K562 (cell line): ENCODE data around the gene GPR3. TPM values are rescaled to one million over a fixed set of nuclear protein-coding genes. Genes with fewer than 3 reads are reported as not detected.

Experiments used
- ATAC-seq: fragments of 200-7000 bp; cut with Tn5 transposase; 3 replicates; pipeline ENCODE4 v1.9.1; 2020; ENCODE audit warnings: moderate library complexity
- BruUV-seq: library from RNA; stranded (reverse); fragments of 400-500 nt; replicated peaks from 2 replicates; lab custom pipeline; 2021; lab: Mats Ljungman, UMichigan
- CTCF ChIA-PET: fragments of 300-600 bp; formaldehyde crosslinking; extraction: SDS; loops from one replicate; lab custom pipeline; 2021; ENCODE audit warnings: low intra/inter-chr PET ratio; lab: Yijun Ruan, JAX
- POLR2A ChIA-PET: fragments of 300-600, 350-650 bp; sonication (Branson Sonifier 250); formaldehyde crosslinking; extraction: SDS; loops from one replicate; lab custom pipeline; 2021; ENCODE audit warnings: antibody characterized with exemption, inconsistent platforms; lab: Yijun Ruan, JAX
- DNase-seq, 4 experiments: peaks; one replicate each; pipeline versions ENCODE4 v3.0.0 to v3.0.0-alpha.2; 2011 to 2018; ENCODE audit warnings: low spot score in 3 of 4, mixed read lengths in 3 of 4; ENCODE audit errors: extremely low read depth in 1 of 4
- FAIRE-seq: peaks from 2 replicates; lab custom pipeline; 2011; peaks lifted over from hg19 to GRCh38; lab: Jason Lieb, UNC
- H2AFZ ChIP-seq: 2 replicates; pipeline ENCODE4 v1.6.0; 2011; ENCODE audit warnings: low read depth, low read length, control low read depth, inconsistent platforms
- H3K27ac ChIP-seq: fragments of 200-600 bp; 3 replicates; pipeline ENCODE4 v1.8.0; 2011; ENCODE audit warnings: low read depth, mild to moderate bottlenecking, control low read depth, inconsistent platforms, low read length, moderate library complexity, mixed read lengths; ENCODE audit errors: extremely low read depth
- H3K27me3 ChIP-seq, 2 experiments: fragments of 300-600 bp in 1 of 2; 2 replicates in 1 of 2; 3 replicates in 1 of 2; pipeline versions ENCODE4 v1.6.0 to v1.8.0; 2011; ENCODE audit warnings: inconsistent platforms in 2 of 2, low read length in 2 of 2, mild to moderate bottlenecking in 1 of 2, mixed read lengths in 1 of 2, moderate library complexity in 1 of 2; ENCODE audit not compliant: control insufficient read depth in 2 of 2, insufficient read depth in 2 of 2
- H3K36me3 ChIP-seq: fragments of 300-600 bp; 3 replicates; pipeline ENCODE4 v1.8.0; 2011; ENCODE audit warnings: mild to moderate bottlenecking, low read length, inconsistent platforms; ENCODE audit not compliant: control insufficient read depth, insufficient read depth
- H3K4me1 ChIP-seq, 2 experiments: fragments of 200-600 bp in 1 of 2; replicated peaks in 1 of 2; 2 replicates in 1 of 2; 3 replicates in 1 of 2; pipeline versions ENCODE4 v1.5.1 to v1.8.0; 2011; ENCODE audit warnings: inconsistent platforms in 2 of 2, low read length in 2 of 2, mild to moderate bottlenecking in 1 of 2, mixed read lengths in 1 of 2, moderate library complexity in 1 of 2; ENCODE audit not compliant: control insufficient read depth in 2 of 2, insufficient read depth in 2 of 2
- H3K4me2 ChIP-seq: 2 replicates; pipeline ENCODE4 v1.6.1; 2011; ENCODE audit warnings: low read length, control low read depth, inconsistent platforms, mixed read lengths; ENCODE audit not compliant: insufficient read depth
- H3K4me3 ChIP-seq: fragments of 200-600 bp; sonication (generic), shearing (Covaris generic); 2 replicates; pipeline ENCODE4 v1.5.1; 2016; ENCODE audit warnings: control low read depth, inconsistent platforms
- H3K79me2 ChIP-seq: fragments of 200-600 bp; 3 replicates; pipeline ENCODE4 v1.8.0; 2011; ENCODE audit warnings: low read length, inconsistent platforms; ENCODE audit not compliant: control insufficient read depth, insufficient read depth
- H3K9ac ChIP-seq, 2 experiments: 2 replicates each; pipeline versions ENCODE4 v1.6.0 to v1.6.1; 2011; ENCODE audit warnings: low read depth in 2 of 2, low read length in 2 of 2, control low read depth in 1 of 2, inconsistent platforms in 1 of 2, mild to moderate bottlenecking in 1 of 2, mixed read lengths in 1 of 2; ENCODE audit not compliant: insufficient read depth in 1 of 2
- H3K9me1 ChIP-seq: one replicate; pipeline ENCODE4 v1.6.0; 2011; ENCODE audit warnings: inconsistent platforms, mild to moderate bottlenecking, low read length, moderate library complexity; ENCODE audit not compliant: control insufficient read depth, insufficient read depth
- H3K9me3 ChIP-seq: replicated peaks from 2 replicates; pipeline ENCODE4 v1.5.1; 2011; ENCODE audit warnings: low read depth, low read length, inconsistent platforms; ENCODE audit not compliant: control insufficient read depth, insufficient read depth
- H4K20me1 ChIP-seq: replicated peaks from 2 replicates; pipeline ENCODE4 v1.6.1; 2011; ENCODE audit warnings: low read length, inconsistent platforms, mixed read lengths; ENCODE audit not compliant: control insufficient read depth, insufficient read depth
- ARNT ChIP-seq, 2 experiments: fragments of 450-650 bp; IDR thresholded peaks; 2 replicates each; pipeline ENCODE4 v1.6.1; 2016; ENCODE audit warnings: mild to moderate bottlenecking in 1 of 2
- BCL6 ChIP-seq: fragments of 250-450 bp; sonication (Bioruptor Pico); IDR thresholded peaks from 2 replicates; pipeline ENCODE4 v1.4.0; 2020
- BRCA1 ChIP-seq, 2 experiments: fragments of 450-650 bp in 1 of 2; sonication (generic) in 1 of 2; formaldehyde crosslinking in 1 of 2; IDR thresholded peaks; 2 replicates each; pipeline versions ENCODE4 v1.5.0 to v1.6.1; 2017 to 2020; ENCODE audit warnings: mild to moderate bottlenecking in 1 of 2, missing genetic modification reagents in 1 of 2
- CBFA2T3 ChIP-seq: fragments of 450-650 bp; IDR thresholded peaks from 2 replicates; pipeline ENCODE4 v1.6.1; 2017
- DNMT1 ChIP-seq: fragments of 450-650 bp; IDR thresholded peaks from 2 replicates; pipeline ENCODE4 v1.6.1; 2016; ENCODE audit warnings: antibody characterized with exemption, mild to moderate bottlenecking
- FOXA1 ChIP-seq: fragments of 450-650 bp; IDR thresholded peaks from 2 replicates; pipeline ENCODE4 v1.6.1; 2016; ENCODE audit warnings: mild to moderate bottlenecking, borderline replicate concordance
- GATAD2A ChIP-seq: fragments of 450-650 bp; IDR thresholded peaks from 2 replicates; pipeline ENCODE4 v1.6.1; 2017
- HDAC8 ChIP-seq: fragments of 450-650 bp; IDR thresholded peaks from 2 replicates; pipeline ENCODE4 v1.6.1; 2016; ENCODE audit warnings: mild to moderate bottlenecking, missing genetic modification characterization, moderate library complexity, missing compliant biosample characterization
- HNRNPLL ChIP-seq: fragments of 200-400 bp; formaldehyde crosslinking; IDR thresholded peaks from 2 replicates; pipeline ENCODE4 v1.6.1; 2017; ENCODE audit warnings: low read length, low read depth, mild to moderate bottlenecking; ENCODE audit not compliant: poor library complexity, severe bottlenecking
- JUNB ChIP-seq: fragments of 450-650 bp; formaldehyde crosslinking; conservative IDR thresholded peaks from 2 replicates; pipeline ENCODE4 v1.4.0; 2020; ENCODE audit warnings: mild to moderate bottlenecking
- MCM5 ChIP-seq: fragments of 450-650 bp; IDR thresholded peaks from 2 replicates; pipeline ENCODE4 v1.6.1; 2016; ENCODE audit warnings: low read depth
- NR2C2 ChIP-seq, 2 experiments: fragments of 200-800 bp in 1 of 2; sonication (Bioruptor generic) in 1 of 2; sonication (generic) in 1 of 2; formaldehyde crosslinking in 1 of 2; IDR thresholded peaks; 2 replicates each; pipeline versions ENCODE4 v1.6.1 to v1.8.0; 2016 to 2022; ENCODE audit warnings: mild to moderate bottlenecking in 1 of 2, missing compliant biosample characterization in 1 of 2, missing genetic modification characterization in 1 of 2, missing genetic modification reagents in 1 of 2
- NR3C1 ChIP-seq: sonication (generic); formaldehyde crosslinking; IDR thresholded peaks from 2 replicates; pipeline ENCODE4 v1.8.1; 2022; ENCODE audit warnings: missing genetic modification reagents
- SPI1 ChIP-seq: IDR thresholded peaks from 2 replicates; pipeline ENCODE4 v1.6.1; 2011; ENCODE audit warnings: low read depth, low read length, control low read depth, borderline replicate concordance
- SUPT5H ChIP-seq: fragments of 450-650 bp; IDR thresholded peaks from 2 replicates; pipeline ENCODE4 v1.6.1; 2016
- ZBTB2 ChIP-seq: fragments of 450-650 bp; IDR thresholded peaks from 2 replicates; pipeline ENCODE4 v1.6.1; 2016; ENCODE audit warnings: antibody characterized with exemption
- ZEB2 ChIP-seq: fragments of 450-650 bp; IDR thresholded peaks from 2 replicates; pipeline ENCODE4 v1.6.1; 2016
- ZFX ChIP-seq: sonication (generic); formaldehyde crosslinking; IDR thresholded peaks from 2 replicates; pipeline ENCODE4 v1.8.0; 2022; ENCODE audit warnings: mild to moderate bottlenecking, missing genetic modification reagents, moderate library complexity
- ZNF217 ChIP-seq: sonication (generic); formaldehyde crosslinking; IDR thresholded peaks from 2 replicates; pipeline ENCODE4 v1.8.0; 2022; ENCODE audit warnings: mild to moderate bottlenecking, missing genetic modification reagents
- ZNF224 ChIP-seq: sonication (generic); formaldehyde crosslinking; IDR thresholded peaks from 2 replicates; pipeline ENCODE4 v1.8.0; 2022; ENCODE audit warnings: mild to moderate bottlenecking, missing genetic modification reagents
- ZNF316 ChIP-seq: fragments of 450-650 bp; IDR thresholded peaks from 2 replicates; pipeline ENCODE4 v1.6.1; 2016
- whole genome bisulfite sequencing: fragments of 100-300 bp; shearing (Covaris generic); methylation state at CpG from one replicate; pipeline ENCODE4 v1.1.6; 2016; ENCODE audit warnings: low coverage, mixed read lengths; ENCODE audit not compliant: insufficient coverage; ENCODE audit errors: missing lambda C conversion rate; 5-methylcytosine and 5-hydroxymethylcytosine counted together
- in situ Hi-C: fragments of 300-500 bp; cut with MboI; formaldehyde crosslinking; loops from 4 replicates; pipeline ENCODE4 v1.15.0; 2018; ENCODE audit warnings: inconsistent platforms, mixed read lengths
- intact Hi-C: fragments of 100-400 bp; cut with micrococcal nuclease; formaldehyde crosslinking; loops from 2 replicates; pipeline ENCODE4 v1.14.2; 2022
- polyA plus RNA-seq, 8 experiments: library from polyadenylated mRNA; depleted of rRNA in 4 of 8; stranded (reverse) in 5 of 8; unstranded in 3 of 8; fragments of >200 nt; fragmentation: Nextera tagmentation in 2 of 8; fragmentation: Illumina TruSeq in 1 of 8; extraction: Ambion mirVana in 2 of 8; extraction: Trizol in 1 of 8; gene quantifications; 2 replicates each; pipeline versions ENCODE4 v1.2.1 to v1.2.3, GENCODE V29; 2011 to 2014; ENCODE audit warnings: inconsistent platforms in 1 of 8, missing spikeins in 1 of 8
- total RNA-seq, 7 experiments: library from RNA; depleted of rRNA in 6 of 7; stranded (reverse); fragments of >200 nt in 6 of 7; fragmentation: Illumina TruSeq in 2 of 7; extraction: Trizol in 2 of 7; gene quantifications; 2 replicates each; pipeline versions ENCODE4 v1.2.1 to v1.2.3, GENCODE V29; 2011 to 2021; ENCODE audit warnings: low replicate concordance in 1 of 7

The GPR3 gene
- total and polyA plus RNA-seq, 9 of the 15 experiments (the other 6 are each of a cell fraction or from before 2014, with no cell fraction given): 0.24 to 11.5 (median 3.7) TPM

DNA sequence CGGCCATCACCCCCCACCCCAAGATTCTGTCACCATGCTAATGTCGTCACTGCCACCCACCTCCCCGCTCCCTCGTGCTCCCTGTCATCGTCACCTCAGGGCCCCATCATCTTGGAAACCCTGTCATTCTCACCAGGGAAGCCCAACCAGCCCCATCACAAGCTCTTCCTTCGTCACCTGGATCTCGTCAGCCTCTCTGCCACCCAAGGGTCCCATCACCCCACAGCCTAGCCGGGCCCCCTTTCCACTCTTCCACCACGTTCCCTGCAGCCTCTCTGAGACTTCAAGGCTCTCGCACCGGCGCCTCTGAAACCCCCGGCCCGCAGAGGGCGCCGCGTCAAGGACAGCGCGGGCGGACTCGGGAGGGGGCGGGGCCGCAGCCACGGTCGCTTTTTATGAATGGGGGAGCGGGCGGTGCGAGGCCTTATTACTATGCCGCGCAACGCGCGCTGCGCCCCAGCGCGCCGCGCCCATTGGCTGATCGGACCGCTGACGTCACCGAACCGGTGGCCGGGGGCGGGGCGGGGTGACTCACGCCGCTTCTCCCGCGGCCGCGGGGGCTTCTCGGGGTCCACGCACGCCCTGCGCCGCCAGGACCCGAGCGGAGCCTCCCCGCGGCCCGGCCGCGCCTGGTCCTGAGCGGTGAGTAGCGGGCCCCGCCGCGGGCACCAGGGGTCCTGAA lies at the start of gene GPR3 (continued):
- TF ChIP-seq JUNB (CRISPR knock-in tag) (peak; percentile 93), ZNF217 (CRISPR knock-in tag) (no peak), SUPT5H (peak; percentile 74; the same call in 1 of the 2 replicates), ZNF316 (peak; percentile 92), MCM5 (no peak), HNRNPLL (peak; percentile 87), FOXA1 (no peak), NR3C1 (CRISPR knock-in tag) (peak; percentile 76; the same call in 1 of the 2 replicates), ZNF224 (no peak), DNMT1 (0 out of 2 replicates have a peak, but pooled peaks have one; percentile 30)

GRCh38 chr1:27342778-27343638 lies 49.4 kb upstream of the GPR3 start:
- Histone ChIP-seq H3K9me3 (no peaks in the 10 kb centered on the region), H3K4me1 (peaks cover 24 to 39% of the 10 kb centered on the region in 2 experiments), H4K20me1 (no peaks in the 10 kb centered on the region), H3K9ac (peak overlapping the region; percentile 33 to 81; a peak in 3 of 4 replicates), H3K9me1 (no peaks in the 10 kb centered on the region), H3K4me2 (peak overlapping the region; percentile 72), H3K27me3 (no peaks in the 10 kb centered on the region), H2AFZ (peak overlapping the region; percentile 71), H3K36me3 (no peaks in the 10 kb centered on the region), H3K4me3 (peak overlapping the region; percentile 17; the same call in 1 of the 2 replicates), H3K79me2 (no peaks in the 10 kb centered on the region; the same call in 2 of the 3 replicates), H3K27ac (peak overlapping the region; percentile 38; the same call in 2 of the 3 replicates)
- intact Hi-C loops: no loop called here
- ATAC-seq (peak; percentile 73), FAIRE-seq (peak; percentile 29), DNase-seq (peak; percentile 56 to 68 (median 62))
- CTCF ChIA-PET: interaction anchor here (0.7 kb wide), 1 partner anchor 148 kb away, joined by 3 read pairs; no protein-coding TSS in a partner anchor
- POLR2A ChIA-PET: interaction anchor here (0.7 to 2.0 kb wide), 5 partner anchors 8 to 24 kb away, joined by 3 to 14 read pairs (median 5); partner anchors contain the start of genes MAP3K6 and TMEM222
- no TSS peak for BruUV-seq
- 35% methylated on average over 29 of the region's 31 CpGs for WGBS
- in situ Hi-C loops: no loop called here
- TF ChIP-seq ZBTB2 (peak; percentile 58; the same call in 1 of the 2 replicates), ZFX (peak; percentile 90), ZEB2 (0 out of 2 replicates have a peak, but pooled peaks have one; percentile 21), HDAC8 (no peak), GATAD2A (peak; percentile 85; the same call in 1 of the 2 replicates), BCL6 (no peak), ARNT (IDR thresholded peaks at IDR 0.05) (no peak), CBFA2T3 (peak; percentile 52), NR2C2 (CRISPR knock-in tag; IDR thresholded peaks at IDR 0.05) (peak; percentile 64; the same call in 1 of the 2 replicates), NR2C2 (tag; IDR thresholded peaks at IDR 0.05) (0 out of 2 replicates have a peak, but pooled peaks have one; percentile 15), SPI1 (peak; percentile 33; the same call in 1 of the 2 replicates), BRCA1 (IDR thresholded peaks at IDR 0.05) (no peak), BRCA1 (CRISPR knock-in tag; IDR thresholded peaks at IDR 0.05) (no peak)
